ENCODE results near the gene KDM7A.
"Not testable (repeated sequence)": the region's sequence is repeated elsewhere in the genome, so short reads cannot be mapped to it uniquely, and the experiment has no call there.

Gene KDM7A

DNA sequence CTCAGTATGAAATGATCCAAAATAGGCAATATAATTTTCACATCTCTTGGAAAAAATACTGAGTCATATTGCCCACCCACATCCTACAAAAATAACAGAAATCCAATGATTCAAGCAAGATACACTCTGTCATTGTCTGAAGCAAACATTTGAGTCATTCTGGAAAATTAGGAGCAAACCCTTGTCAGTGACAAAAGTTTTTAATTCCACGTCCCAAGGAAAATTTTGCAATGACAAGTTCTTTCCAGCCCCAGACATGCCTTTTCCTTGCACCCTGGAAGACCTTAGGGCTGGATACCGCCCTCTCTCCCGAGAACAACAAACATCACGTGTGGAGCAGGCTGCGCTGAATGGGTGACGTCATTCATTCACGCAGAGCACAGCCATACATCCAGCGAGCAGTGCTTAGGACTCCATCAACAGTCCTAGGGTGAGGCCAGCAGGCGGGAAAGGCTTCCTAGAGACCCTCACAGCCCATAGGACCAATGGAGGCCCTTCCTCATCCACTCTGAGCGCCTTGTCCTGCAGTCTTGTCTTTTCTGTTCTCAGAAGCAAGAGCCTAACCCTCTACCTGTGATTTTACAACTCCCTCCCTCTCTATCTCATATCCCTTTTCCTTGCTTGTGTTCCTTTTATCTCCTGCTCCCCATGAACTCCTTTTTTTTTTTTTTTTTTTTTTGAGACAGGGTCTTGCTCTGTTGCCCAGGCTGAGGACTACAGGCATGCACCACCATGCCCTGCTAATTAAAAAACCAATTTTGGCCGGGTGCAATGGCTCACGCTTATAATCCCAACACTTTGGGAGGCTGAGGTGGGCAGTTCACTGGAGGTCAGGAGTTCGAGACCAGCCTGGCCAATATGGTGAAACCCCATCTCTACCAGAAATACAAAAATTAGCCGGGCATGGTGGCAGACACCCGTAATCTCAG, 23.5 kb upstream of the KDM7A start:
- no peak for DNase-seq

DNA sequence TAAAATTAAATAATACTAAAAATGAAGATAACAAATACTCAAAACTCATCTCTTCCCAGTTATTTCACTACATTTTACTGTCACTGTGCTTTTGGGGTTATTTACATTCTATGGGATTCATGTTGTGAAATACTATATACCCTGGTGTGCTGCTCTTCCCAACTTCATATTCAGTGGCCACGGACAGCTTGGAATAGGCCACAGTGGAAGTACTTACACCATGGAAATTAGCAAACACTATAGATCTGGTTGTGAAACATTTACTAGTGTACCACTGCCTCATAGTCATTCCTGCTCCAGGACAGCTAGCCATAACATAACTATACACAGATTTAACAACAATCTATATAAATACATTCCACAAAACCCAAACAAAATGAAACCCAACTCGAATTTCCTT, 21.2 kb upstream of the KDM7A start:
- no peak for DNase-seq

DNA sequence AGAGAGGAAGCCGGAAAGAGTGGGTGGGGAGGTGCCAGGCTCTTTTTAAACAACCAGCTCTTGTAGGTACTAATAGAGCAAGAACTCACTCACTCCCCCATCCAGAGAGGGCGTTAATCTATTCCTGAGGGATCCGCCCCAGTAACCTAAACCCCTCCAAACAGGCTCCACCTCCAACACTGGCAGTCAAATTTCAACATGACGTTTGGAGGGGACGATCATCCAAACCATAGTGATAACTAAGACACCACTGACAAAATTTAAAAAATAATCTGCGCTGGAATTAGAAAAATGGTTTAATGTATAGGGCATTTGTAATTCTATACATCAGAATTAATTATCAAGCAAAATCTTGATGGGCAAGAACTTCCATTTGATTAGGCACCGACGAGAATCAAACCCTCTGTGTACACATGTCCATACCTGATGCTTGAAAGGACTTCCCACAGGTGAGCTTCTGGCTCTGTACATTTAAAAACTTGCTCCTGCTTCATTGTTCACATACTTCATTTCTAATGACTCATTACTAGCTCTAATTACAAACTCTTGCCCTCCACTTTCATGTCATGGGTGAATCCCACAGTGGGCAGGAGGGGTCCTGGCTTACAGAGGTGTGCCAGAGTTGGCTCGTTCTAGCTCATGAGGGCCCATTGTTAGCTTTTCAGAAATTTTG, 20.6 kb upstream of the KDM7A start:
- DNase-seq, result no peak

DNA sequence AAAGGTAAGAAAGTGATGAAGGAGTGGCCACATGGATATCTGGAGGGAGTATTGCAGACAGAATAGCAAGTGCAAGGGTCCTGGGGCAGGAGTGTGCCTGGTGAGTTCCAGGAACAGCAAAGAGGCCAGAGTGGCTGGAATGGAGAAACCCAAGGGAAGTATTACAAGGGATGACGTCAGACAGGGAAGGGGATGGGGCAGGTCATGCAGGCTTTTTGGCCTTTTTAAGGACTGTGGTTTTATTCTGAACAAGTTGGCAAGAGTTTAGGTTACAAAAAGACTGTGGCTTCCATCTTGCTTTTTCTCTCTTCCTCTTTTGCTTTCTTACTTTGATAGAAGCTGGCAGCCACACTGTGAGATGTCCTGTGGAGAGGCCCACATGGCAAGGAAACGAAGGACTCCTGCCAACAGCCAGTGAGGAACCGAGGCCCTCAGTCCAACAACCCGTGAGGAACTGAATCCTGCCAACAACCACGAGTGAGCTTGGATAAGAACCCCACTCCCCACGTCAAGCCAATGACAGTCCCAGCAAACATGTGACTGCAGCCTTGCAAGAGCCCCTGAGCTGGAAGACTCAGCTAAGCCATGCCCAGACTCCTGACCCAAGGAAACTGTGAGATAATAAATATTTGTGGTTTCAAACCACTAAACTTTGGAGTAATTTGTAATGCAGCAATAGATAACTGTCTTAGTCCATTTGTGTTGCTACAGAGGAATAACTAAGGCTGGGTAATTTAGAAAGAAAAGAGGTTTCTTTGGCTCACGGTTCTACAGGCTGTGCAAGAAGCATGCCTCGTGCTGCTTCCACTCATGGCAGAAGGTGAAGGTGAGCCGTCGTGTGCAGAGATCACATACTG, 19.8 kb upstream of the KDM7A start:
- DNase-seq, result no peak

DNA sequence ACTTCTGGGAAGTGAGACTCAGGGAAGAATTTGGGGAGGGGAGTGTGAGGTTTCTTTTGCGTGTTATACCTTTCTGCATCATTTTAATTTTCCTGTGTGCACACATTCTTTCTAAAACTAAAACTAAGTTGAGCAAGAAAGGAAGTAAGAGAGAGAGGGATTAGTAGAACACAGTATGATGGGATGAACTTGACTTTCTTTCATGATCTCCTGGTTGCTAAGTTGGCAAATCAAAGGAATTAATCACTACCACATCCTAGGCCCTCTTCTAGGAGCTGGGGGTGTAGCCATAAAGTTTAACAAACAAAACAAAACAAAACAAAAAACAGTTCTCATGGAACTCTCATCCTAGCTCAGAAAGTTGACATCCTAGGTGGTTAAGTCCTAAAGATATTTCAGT, 19.1 kb upstream of the KDM7A start:
- DNase-seq, result no peak

DNA sequence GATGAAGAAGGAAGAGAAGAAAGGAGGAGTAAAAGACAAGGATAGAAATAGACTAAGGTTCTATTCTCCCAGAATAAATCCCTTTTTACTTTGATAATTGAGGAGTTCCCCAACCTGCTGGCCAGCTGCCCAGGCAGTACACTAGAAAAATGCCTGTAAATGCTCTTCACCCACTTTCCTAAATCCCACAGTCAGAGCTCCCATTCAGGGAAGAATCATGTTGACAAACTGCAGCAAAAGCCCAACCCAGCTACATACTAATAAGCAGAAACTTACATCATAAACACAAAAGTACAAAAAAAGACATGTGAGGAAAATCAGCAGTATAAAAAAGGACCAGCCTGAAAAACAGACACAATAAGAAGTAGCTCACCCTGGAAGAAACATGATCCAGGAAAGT, 15.8 kb upstream of the KDM7A start:
- no peak for DNase-seq

DNA sequence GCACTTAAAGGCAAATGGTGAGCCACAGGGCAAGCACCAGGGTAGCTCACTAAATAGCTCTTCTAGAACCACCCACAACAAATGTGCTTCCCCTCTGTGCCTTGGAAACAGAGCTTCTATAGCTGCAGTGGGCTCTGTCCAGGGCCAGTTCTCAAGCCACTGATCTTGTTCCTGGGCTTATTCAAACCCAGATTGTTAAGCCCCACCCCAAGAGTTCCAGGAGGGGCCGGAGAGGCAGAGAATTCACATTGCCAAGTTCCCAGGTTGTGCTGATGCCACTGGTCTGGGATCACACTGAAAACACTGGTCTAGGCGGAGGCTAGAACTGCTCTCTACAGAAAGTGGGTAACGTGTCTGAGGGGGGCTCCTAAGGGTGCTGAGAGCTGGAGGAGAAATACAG, 15.4 kb upstream of the KDM7A start:
- no peak for DNase-seq

DNA sequence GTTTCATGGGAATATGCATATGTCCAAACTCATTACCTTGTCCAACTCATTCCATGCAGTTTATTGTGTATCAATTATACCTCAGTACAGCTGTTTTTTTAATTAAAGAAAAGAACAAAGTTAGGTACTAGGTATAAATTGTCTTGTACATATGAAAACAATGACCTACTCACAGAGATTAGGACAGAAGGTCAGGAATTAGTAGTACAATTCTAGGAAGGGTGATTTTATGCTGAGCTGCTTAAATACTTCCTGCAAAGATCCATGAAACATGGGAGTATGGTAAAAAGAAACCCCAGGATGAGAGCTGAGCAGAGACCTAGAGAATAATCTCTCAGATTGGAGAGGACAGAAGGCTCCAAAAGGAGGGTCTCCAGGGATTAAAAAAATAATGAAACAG, 13.8 kb upstream of the KDM7A start:
- DNase-seq, result no peak

DNA sequence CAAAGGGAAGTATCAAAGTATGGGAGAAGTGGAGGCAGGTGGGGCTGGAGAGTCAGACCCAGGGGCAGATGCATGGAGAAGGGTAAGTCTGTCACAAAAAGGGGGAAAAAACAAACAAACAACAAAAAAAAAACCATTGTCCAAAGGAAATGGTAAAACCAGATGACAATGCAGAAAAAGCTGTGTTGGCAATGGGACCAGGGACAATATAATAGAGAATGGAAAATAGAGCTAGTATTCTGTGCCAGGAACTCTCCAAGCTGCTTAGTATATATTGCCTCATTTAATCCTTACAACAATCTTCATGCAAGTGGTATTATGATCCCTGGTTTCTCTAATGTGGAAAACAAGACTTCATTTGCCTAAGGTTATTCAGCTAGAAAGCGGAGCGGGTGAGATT, 13.1 kb upstream of the KDM7A start:
- DNase-seq, result no peak

DNA sequence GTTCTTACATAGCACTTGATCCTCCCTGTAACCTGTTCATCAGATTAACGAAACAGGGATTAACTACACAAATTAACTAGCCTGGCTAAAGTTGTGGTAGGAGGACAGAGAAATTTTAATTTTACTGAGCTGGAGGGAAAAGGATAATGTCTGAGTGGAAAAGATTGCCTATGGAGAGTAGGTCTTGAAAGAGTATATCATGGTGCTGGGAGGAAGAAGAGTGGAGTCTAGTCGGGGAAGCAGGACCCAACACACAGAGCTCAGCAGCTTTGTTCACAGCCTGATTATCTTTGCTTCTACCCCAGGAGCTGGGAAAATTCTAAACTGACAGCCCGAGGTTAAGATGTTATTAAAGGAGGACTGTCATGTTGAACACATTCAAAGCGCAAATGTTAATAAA, 6.1 kb upstream of the KDM7A start:
- DNase-seq, result no peak

DNA sequence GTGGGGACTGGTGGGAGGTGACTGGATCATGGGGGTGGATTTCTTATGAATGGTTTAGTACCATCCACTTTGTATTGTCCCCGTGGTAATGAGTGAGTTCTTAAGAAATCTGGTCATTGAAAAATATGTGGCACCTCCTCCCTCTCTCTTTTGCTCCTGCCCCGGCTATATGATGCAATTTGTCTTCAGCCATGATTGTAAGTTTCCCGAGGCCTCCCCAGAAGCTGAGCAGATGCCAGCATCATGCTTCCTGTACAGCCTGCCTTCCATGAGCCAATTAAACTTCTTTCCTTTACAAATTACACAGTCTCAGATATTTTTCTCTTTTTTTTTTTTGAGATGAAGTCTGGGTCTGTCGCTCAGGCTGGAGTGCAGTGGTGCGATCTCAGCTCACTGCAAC, 2.6 kb upstream of the KDM7A start:
- no peak for DNase-seq

DNA sequence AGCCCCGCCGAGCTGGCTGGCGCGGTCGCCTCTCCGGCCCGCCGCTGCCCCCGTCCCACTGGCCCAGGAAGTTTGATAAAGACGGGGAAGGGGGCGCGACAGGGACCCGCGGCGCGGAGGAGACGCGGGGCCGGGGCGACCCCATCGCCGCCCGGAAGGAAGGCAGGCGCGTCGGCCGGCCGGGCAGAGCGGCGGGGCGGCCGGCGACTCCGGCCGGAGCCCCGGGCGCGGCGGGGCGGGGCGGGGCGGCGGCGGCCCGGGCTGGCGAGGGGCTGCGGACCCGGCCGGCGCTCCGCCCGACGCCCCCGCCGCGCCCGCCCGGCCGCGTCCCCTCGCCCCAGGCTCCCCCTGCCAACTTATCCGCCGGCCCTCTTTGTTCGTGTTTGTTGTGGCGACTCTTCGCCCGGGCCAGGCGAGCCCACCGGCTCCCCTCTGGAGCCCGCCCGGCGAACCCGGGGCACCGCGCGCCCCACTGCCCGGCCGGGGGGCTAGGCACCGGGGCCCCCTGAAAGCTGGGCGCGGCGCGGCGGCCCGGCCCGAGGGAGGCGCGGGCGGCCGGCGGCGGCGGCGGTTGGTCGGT, 571 bp downstream of the KDM7A start:
- DNase-seq, result no peak

DNA sequence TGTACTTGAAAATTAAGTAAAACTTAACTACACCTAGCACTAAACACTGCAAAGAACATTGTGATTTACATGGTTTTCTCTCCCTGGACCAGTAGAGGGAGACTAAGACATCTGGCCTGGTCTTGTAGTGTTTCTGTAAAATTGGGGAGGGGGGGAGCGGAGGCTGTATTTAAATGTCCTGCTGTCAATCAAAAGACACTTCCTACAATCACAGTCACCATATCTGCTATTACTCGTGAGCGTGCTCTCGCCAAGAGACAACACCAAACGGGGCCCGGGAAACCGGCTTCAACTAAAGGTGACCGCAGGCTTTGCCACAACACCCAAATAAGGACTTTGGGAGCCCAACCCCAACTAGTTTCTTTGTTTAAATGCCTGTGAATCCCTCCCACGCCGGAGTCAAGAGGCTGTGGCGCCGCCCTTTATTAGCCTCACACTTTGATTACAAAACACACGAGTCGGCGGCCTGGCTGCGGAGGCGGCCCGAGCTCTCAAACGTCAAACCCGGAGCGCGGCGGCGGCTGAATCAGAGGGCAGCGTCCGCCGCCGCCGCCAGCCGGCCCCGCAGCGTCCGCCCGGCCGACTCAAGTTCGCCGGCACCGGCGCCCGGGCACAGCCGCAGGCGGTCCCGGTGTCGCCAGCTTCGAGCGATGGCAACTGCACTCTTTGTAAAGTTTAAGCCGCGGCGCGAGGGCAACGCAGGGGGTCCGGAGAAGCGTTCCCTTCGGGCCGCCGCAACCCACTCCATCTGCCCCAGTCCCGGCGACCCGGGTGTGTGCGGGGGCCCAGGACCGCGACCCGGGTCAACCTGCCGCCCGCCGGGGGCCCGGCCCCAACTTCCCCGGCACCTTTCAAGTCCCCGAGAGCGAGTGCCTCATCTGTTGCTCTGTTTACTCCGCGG, 1.3 kb downstream of the KDM7A start:
- peak; percentile 85 for DNase-seq

DNA sequence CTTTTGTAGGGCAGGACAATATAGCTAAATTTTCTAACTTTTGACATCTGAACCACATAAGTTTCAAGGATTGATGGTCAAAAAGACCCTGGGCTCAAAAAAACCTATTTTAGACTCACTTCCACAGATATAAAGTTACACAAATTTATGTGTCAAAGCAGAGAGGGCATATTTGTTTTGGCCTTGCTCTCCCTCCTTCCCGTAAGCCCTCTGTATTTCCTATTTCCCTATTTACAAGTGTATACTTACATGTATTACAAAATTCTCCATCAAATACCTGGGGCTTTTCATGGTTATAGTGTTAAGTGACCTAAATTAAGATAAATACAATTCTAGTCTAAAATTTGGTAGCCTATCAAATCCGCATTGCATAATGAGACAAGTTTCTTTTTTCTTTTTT, 2.6 kb downstream of the KDM7A start:
- DNase-seq, result no peak

DNA sequence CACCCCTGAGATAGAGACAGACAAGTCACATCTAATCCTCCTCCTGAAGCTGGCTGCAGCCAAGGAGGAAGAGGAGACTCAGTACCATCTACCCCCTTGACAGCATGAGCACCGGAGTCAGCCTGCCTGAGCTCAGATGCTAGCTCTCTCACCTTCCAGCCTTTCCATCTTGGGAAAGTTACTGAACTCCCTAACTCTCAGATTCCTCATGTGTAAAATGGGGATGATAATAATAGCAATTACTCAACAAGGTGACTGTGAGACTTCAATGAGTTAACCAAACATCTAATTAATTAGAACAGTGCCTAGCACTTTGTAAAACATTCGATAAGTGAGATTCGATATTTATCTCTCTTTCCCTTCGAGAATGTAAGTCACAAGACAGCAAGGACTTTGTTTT, 6.4 kb downstream of the KDM7A start:
- no peak for DNase-seq

DNA sequence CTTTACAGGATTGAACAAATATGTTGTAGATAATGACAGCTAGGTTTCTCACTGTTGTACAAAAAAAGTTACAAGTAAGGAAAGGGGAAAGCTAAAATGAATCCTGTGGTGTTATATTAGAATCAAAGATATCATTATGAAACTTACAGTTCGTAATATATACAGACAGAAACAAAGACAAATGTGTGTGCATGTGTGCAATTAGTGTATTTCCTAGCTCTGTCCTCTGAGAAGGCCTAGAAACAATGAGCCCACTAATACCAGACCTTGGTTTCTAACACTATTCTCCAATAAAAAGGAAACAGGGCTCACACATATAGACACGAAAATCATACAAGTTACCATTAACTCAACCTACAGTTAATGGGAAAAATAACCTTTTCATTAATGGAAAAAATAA, 8.0 kb downstream of the KDM7A start:
- no peak for DNase-seq

DNA sequence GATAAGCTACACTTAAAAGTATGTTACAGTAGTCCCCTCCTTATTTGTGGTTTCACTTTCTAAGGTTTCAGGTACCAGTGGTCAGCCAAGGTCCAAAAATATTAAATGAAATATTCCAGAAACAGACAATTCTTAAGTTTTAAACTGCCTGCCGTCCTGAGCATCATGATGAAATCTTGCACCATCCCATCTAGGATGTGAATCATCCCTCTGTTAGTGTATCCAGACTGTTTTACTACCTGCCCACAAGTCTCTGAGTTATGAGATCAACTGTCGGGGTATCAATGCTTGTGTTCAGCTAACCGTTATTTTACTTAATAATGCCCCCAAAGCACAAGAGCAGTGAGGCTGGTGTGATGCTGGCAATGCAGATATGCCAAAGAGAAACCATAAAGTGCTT, 11.4 kb downstream of the KDM7A start:
- DNase-seq, result no peak

DNA sequence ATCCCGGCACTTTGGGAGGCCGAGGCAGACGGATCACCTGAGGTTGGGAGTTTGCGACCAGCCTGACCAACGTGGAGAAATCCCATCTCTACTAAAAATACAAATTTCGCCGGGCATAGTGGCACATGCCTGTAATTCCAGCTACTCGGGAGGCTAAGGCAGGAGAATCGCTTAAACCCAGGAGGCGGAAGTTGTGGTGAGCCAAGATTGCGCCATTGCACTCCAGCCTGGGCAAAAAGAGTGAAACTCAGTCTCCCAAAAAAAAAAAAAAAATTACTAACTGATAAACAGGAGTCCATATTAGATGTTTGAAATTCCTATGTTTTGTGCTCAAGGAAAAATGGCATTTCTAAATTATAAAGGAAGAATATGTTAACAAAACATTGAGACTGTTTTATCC, 14.7 kb downstream of the KDM7A start:
- not testable (repeated sequence) for DNase-seq

DNA sequence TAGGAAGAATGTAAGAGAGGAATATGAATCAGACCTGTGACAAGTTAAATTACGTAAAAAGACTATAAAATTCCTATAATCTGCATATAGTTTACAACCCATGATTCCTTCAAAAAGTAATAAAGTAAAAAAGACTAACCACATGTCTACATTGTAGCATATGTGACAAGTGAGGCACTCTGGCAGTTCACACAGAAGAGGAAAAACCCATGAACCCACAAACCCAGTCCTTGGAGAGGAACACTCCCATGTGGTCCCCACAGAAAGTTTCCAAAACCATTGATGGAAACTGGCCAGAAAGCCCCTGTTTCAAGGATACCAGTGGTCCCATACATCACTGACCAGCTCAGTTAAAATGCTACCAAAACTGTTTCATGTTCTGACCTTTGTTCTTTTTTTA, 15.7 kb downstream of the KDM7A start:
- no peak for DNase-seq

DNA sequence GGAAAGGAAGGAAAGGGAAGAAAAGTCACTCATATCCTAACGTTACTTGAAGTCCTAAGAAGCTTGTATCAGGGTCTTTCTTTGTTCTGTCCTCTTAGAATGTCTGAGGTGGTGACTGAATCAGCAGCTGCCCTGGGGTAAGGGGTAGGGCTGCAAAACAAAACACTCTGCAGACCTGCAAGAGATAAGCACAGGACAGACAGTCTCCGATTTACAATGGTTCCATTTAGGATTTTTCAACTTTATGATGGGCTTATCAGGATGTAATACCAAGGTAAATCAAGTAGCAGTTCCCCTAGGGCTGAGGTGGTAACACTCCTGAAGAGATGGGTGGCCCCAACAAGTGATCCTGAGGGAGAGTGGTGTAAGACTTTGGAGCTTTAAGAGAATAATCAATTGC, 16.5 kb downstream of the KDM7A start:
- DNase-seq, result no peak

DNA sequence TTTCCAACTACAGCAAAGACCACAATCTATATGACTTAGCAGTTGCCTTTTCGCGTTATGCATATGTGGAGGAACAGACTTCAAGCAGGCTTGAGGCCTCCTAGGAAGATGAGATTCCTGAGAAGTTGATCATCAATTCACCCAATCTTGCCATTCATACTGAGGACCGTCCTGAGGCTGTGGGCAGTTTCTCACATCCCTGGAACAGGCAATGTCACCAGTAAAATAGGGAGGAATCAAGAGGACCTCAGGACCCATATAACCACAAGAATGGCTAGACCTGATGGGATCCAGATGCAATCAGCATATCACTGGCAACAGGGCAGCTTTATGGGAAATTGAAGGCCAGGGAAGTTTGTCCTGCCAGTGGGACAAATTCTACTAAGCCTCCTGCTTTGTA, 17.3 kb downstream of the KDM7A start:
- no peak for DNase-seq

DNA sequence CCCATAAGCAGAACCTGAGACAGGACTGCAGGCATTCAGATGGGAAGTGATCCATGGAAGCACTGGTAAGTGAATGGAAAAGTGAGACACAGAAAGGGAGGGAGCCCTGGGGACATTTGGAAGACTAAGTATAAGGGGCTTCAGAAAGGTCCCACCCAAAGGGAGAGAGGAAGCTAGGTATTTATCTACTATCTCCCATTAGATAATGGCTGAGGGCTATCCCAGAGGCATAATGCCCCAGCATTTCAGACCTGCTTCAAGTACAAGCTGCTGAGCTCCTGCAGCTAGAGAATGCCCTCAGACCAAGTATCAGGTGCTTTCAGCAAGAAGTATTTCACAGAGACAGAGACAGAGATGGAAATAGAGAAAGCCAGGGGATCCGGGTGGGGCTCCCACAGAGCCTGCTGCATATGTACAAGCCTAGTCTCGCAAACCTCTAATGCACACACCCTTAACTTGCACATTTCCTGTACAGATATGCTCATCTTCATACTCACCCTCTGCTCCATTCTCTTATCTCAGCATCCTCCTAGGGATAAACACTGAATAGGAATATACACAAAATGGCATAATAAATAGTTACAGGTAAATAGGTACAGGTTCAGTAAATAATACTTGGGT, 20.2 kb downstream of the KDM7A start:
- no peak for DNase-seq

Data from activated CD8-positive, alpha-beta memory T cell treated with anti-CD3 and anti-CD28 coated beads, Interleukin-2, amount 50 U/mL, for 4 hours (primary cell).